Fibroblast of villous mesenchyme (primary cell): ENCODE results near the gene OPTC. TPM values are rescaled to one million over a fixed set of nuclear protein-coding genes. Genes with fewer than 3 reads are reported as not detected.

ENCODE experiments used
- DNase-seq: peaks from one replicate; pipeline ENCODE4 v3.0.0-alpha.2; 2010; ENCODE audit warnings: low read depth
- H3K4me3 ChIP-seq: 2 replicates; pipeline ENCODE4 v1.5.1; 2011; ENCODE audit warnings: low read depth, mild to moderate bottlenecking, low read length
- total RNA-seq: library from RNA; depleted of rRNA; stranded (reverse); fragments of >200 nt; gene quantifications from 2 replicates; pipeline ENCODE4 v1.2.3, GENCODE V29; 2012
- TF ChIP-seq, protein P1 (sequence below): IDR thresholded peaks from 2 replicates; pipeline ENCODE4 v1.5.1; 2012; ENCODE audit warnings: low read depth, mild to moderate bottlenecking, low read length; ENCODE audit not compliant: insufficient read depth

OPTC gene
- total RNA-seq, 1 donor = not detected

DNA sequence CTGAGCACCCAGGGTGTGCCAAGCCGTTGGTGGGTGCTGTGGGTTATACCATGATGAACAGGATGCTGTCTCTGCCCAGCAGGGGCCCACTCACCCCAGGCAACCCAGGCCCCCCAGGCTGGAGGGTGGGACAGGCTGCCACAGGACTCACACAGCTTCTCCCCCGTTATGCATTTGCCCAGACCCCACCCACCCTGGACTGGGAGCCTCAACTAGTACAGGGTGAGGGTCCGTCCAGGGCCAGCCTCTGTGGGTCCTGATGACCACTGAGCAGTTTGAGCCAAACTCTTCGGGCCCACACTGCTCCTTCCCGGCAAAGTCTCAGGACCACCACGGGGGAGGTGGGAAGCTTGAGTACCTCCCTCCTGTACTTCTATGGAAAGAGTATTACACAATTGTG lies 22.1 kb upstream of the OPTC start:
- TF ChIP-seq, protein P1, sequence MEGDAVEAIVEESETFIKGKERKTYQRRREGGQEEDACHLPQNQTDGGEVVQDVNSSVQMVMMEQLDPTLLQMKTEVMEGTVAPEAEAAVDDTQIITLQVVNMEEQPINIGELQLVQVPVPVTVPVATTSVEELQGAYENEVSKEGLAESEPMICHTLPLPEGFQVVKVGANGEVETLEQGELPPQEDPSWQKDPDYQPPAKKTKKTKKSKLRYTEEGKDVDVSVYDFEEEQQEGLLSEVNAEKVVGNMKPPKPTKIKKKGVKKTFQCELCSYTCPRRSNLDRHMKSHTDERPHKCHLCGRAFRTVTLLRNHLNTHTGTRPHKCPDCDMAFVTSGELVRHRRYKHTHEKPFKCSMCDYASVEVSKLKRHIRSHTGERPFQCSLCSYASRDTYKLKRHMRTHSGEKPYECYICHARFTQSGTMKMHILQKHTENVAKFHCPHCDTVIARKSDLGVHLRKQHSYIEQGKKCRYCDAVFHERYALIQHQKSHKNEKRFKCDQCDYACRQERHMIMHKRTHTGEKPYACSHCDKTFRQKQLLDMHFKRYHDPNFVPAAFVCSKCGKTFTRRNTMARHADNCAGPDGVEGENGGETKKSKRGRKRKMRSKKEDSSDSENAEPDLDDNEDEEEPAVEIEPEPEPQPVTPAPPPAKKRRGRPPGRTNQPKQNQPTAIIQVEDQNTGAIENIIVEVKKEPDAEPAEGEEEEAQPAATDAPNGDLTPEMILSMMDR = no peak
- H3K4me3 ChIP-seq = no peak overlapping the region
- DNase-seq = no peak

DNA sequence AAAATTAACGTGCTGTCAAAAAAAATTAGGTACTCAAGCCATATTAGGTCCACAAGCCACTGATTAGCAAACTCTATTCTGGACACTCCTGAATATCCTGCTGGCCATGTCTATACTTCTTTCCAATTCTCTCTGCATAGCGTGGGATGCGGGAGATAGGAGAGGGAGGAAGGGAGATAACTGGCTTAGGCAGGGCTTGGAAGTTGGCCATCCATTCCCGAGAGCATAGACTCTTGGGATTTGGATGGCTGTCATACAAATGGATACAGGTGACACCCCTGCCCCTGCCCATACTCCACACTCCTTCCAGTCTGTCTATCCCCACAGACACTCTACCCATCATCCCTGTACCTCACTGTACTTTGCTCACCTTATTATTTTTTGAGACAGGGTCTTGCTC lies 20.7 kb upstream of the OPTC start:
- TF ChIP-seq, protein P1 = no peak
- H3K4me3 ChIP-seq = no peak overlapping the region
- no peak for DNase-seq

DNA sequence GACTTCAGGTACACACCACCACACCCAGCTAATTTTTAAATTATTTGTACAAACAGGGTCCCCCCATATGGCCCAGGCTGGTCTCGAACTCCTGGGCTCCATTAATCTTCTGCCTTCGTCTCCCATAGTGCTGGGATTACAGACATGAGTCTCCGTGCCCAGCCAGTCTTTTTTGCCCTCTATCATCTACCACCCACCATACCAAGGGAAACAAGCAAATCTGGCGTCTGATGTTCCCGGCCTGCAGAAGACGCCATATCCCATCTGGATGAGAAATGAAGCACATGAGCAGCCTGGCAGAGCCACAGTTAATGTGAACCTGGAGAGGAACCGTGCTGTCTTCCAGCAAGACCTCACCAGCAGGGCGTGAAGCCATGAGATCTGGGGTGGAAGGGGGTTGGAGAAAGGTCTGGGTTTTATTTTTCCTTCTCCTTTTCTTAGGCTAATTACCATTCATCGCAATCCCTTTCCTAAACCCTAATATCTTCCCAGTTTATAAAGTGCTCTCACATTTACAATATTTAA lies 20.1 kb upstream of the OPTC start:
- no peak for DNase-seq
- TF ChIP-seq, protein P1 = no peak
- H3K4me3 ChIP-seq = no peak overlapping the region

DNA sequence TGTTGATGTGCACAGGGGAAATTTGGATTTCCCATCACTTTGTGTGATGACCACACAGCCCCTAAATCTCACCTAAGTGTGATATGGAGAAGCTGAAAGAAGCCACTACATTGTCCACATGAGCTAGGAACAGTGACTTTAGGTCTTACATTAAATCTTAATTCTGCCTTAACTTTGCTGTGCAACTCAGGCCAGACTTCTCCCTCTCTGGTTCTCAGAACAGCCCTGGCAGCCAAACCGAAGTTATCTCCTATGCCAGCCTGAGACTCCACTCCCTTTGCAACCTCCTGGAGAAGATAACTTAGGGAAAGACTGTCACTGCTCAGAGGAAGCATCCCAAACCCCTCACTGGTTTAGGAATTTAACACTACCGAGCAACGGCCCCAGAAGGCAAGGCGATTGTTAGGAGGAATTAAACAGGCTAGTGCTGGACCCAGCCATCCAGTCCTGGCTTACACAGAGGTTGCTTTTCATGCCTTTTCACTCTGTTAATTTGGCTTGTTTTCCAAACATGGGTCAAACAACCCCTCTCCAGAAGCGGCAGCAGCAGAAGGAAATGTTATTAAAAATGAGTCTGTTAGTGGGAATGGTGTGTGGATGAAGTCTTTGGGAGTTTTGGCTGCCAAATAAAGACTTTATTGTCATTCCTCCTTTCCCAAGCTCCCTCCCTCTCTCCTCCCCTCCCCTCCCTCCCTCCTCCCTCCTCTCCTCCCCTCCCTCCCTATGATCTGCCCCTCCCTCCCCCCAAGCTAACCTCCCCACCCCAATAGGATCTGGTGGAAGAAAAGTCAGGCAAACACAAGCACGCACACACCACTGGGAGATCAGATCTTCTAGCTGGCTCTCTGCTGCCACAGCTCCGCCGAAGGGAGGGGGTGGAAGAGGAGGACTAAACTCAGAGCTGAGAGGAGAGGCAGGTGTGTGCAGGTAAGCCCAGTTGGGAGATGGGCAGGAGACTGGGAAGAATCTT lies 18.7 kb upstream of the OPTC start, which contains the start of gene PRELP:
Gene PRELP (plus strand): TSS at position 795 of the 970 bp plus-strand sequence. CDS start 7,379 bp downstream, outside the sequence.
- TF ChIP-seq, protein P1 = no peak
- DNase-seq = peak; percentile 49
- no peak within 1 kb of the TSS for H3K4me3 ChIP-seq

DNA sequence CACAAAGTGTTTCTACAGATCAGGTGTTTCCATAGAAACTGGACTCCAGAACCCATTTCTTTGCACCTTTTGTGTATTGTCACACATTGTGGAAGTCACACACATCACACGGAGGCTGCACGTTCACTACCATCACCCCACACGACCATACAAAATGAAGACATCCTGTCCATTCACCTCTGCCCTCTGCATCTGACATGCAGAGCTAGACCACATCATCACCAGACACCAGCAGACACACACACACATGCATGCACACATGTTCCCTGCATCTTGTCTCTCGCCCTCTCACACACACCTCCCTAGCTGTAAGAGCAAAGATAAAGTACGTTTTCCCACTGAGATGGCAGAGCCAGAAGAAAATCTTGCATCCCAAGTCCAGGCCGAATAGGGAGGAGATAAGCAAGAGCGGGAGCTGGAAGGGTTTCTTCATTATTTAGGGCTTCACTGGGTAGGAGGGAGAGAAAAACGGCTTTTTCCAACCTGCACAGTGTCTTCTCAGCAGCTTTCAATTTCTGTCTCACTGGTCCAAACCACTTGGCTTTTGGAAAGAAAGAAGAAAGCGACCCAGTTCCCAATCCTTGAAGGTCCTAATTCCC lies 17.6 kb upstream of the OPTC start:
- DNase-seq = peak; percentile 6
- H3K4me3 ChIP-seq = no peak overlapping the region
- TF ChIP-seq, protein P1 = no peak

DNA sequence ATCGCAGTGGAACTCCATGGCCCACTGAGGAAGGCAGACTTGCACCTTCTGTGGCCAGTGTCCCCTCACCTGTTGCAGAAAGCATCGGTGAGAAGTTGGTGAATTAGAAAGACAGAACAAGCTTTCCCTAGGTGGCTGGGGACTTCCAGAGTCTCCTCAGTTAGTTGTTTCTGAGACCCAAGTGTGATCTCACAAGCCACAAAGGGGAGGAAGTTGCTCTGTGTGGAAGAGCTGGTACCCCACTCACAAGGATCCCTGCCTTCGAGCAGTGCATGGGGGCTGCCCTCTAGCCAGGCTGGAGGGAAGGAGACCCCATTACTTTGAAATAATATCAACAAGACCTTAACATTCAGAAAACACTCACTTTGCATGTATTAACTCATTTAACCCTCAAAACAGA lies 16.2 kb upstream of the OPTC start:
- TF ChIP-seq, protein P1 = no peak
- no peak overlapping the region for H3K4me3 ChIP-seq
- DNase-seq = no peak
